CD14-positive monocyte (primary cell): ENCODE data around the gene VASN. TPM values are rescaled to one million over a fixed set of nuclear protein-coding genes. Genes with fewer than 3 reads are reported as not detected.
A peak's percentile ranks its signal among the peaks of the same experiment; 100 is the strongest.

Experiments used
- DNase-seq, 3 donors: peaks; one replicate each; pipeline ENCODE4 v3.0.0-alpha.2; 2011 to 2022
- H2AFZ ChIP-seq: 2 replicates; pipeline ENCODE4 v1.6.0; 2012; ENCODE audit warnings: mild to moderate bottlenecking, low read depth, low read length, inconsistent platforms; ENCODE audit not compliant: insufficient read depth, poor library complexity, severe bottlenecking
- H3K27ac ChIP-seq, 2 donors: 1 replicate in 1 of 2; 2 replicates in 1 of 2; pipeline ENCODE4 v1.5.1; 2012 to 2013; ENCODE audit warnings: low read length in 2 of 2, control low read depth in 1 of 2, inconsistent platforms in 1 of 2, low read depth in 1 of 2, mild to moderate bottlenecking in 1 of 2
- H3K27me3 ChIP-seq, 2 donors: one replicate each; pipeline versions ENCODE4 v1.6.0 to v1.6.1; 2011 to 2013; ENCODE audit warnings: low read length in 2 of 2; ENCODE audit not compliant: control insufficient read depth in 2 of 2, insufficient read depth in 2 of 2
- H3K36me3 ChIP-seq, 2 donors: replicated peaks in 1 of 2; 1 replicate in 1 of 2; 2 replicates in 1 of 2; pipeline versions ENCODE4 v1.5.1 to v1.6.1; 2012 to 2013; ENCODE audit warnings: low read length in 2 of 2, control low read depth in 1 of 2, inconsistent platforms in 1 of 2, mild to moderate bottlenecking in 1 of 2; ENCODE audit not compliant: insufficient read depth in 2 of 2, control insufficient read depth in 1 of 2
- H3K4me1 ChIP-seq, 2 donors: 1 replicate in 1 of 2; 2 replicates in 1 of 2; pipeline versions ENCODE4 v1.5.1 to v1.6.1; 2012 to 2013; ENCODE audit warnings: low read length in 2 of 2, control low read depth in 1 of 2, inconsistent platforms in 1 of 2, mild to moderate bottlenecking in 1 of 2, moderate library complexity in 1 of 2; ENCODE audit not compliant: insufficient read depth in 2 of 2, control insufficient read depth in 1 of 2
- H3K4me2 ChIP-seq: replicated peaks from 2 replicates; pipeline ENCODE3; 2012; ENCODE audit warnings: low read length, moderate library complexity, mild to moderate bottlenecking; ENCODE audit not compliant: poor library complexity, severe bottlenecking; ENCODE audit errors: extremely low read depth
- H3K4me3 ChIP-seq, 3 experiments: fragments of 200-600 bp in 1 of 3; sonication (generic) in 1 of 3; replicated peaks in 1 of 3; 1 replicate in 2 of 3; 2 replicates in 1 of 3; pipeline ENCODE4 v1.5.1; 2011 to 2013; ENCODE audit warnings: low read length in 3 of 3, mild to moderate bottlenecking in 3 of 3, control low read depth in 2 of 3, low read depth in 2 of 3, inconsistent platforms in 1 of 3, moderate library complexity in 1 of 3
- H3K79me2 ChIP-seq: 2 replicates; pipeline ENCODE4 v1.6.0; 2012; ENCODE audit warnings: mild to moderate bottlenecking, control low read depth, inconsistent platforms, low read length, moderate library complexity; ENCODE audit not compliant: insufficient read depth
- H3K9ac ChIP-seq: 2 replicates; pipeline ENCODE4 v1.6.0; 2017; ENCODE audit warnings: low read length, mild to moderate bottlenecking; ENCODE audit not compliant: insufficient read depth, poor library complexity, severe bottlenecking
- H3K9me3 ChIP-seq, 2 donors: replicated peaks in 1 of 2; 1 replicate in 1 of 2; 2 replicates in 1 of 2; pipeline versions ENCODE4 v1.5.1 to v1.6.1; 2012 to 2013; ENCODE audit warnings: low read length in 2 of 2, control low read depth in 1 of 2; ENCODE audit not compliant: control insufficient read depth in 1 of 2, insufficient read depth in 1 of 2
- H4K20me1 ChIP-seq: 2 replicates; pipeline ENCODE4 v1.6.0; 2012; ENCODE audit warnings: mild to moderate bottlenecking, low read length, control low read depth, moderate library complexity; ENCODE audit not compliant: insufficient read depth
- H3K27ac Mint-ChIP-seq, 7 donors: one replicate each; pipeline ENCODE4 v1.8.0; 2020; ENCODE audit warnings: mild to moderate bottlenecking in 7 of 7, mixed read lengths in 7 of 7, moderate library complexity in 6 of 7, inconsistent platforms in 2 of 7
- H3K27me3 Mint-ChIP-seq, 3 donors: one replicate each; pipeline ENCODE4 v1.8.0; 2021 to 2022; ENCODE audit warnings: low read depth in 3 of 3, mild to moderate bottlenecking in 3 of 3, mixed read lengths in 3 of 3, moderate library complexity in 3 of 3, inconsistent platforms in 1 of 3
- H3K36me3 Mint-ChIP-seq, 2 donors: one replicate each; pipeline ENCODE4 v1.8.0; 2020; ENCODE audit warnings: mixed read lengths in 2 of 2, inconsistent platforms in 1 of 2, mild to moderate bottlenecking in 1 of 2
- H3K4me1 Mint-ChIP-seq: one replicate; pipeline ENCODE4 v1.8.0; 2020; ENCODE audit warnings: mild to moderate bottlenecking, mixed read lengths
- H3K4me3 Mint-ChIP-seq, 2 donors: one replicate each; pipeline ENCODE4 v1.8.0; 2020; ENCODE audit warnings: mild to moderate bottlenecking in 2 of 2, mixed read lengths in 2 of 2, moderate library complexity in 1 of 2
- H3K9me3 Mint-ChIP-seq, 7 donors: one replicate each; pipeline ENCODE4 v1.8.0; 2020 to 2022; ENCODE audit warnings: mixed read lengths in 7 of 7, mild to moderate bottlenecking in 6 of 7, moderate library complexity in 6 of 7, inconsistent platforms in 2 of 7
- CTCF ChIP-seq: fragments of 200-600 bp; IDR thresholded peaks from one replicate; pipeline ENCODE4 v1.8.0; 2022; ENCODE audit warnings: antibody characterized with exemption, mild to moderate bottlenecking
- WGBS: methylation state at CpG from one replicate; pipeline ENCODE4 v1.1.5; 2013; ENCODE audit warnings: missing lambda C conversion rate; ENCODE audit not compliant: insufficient coverage; 5-methylcytosine and 5-hydroxymethylcytosine counted together
- intact Hi-C, 2 donors: fragments of 100-400 bp; cut with micrococcal nuclease; formaldehyde crosslinking; loops; one replicate each; pipeline versions ENCODE4 v1.15.0 to v1.15.1; 2023
- polyA plus RNA-seq, 3 donors: library from polyadenylated mRNA; depleted of rRNA in 1 of 3; unstranded in 2 of 3; stranded (reverse) in 1 of 3; fragments of 300-500 nt in 2 of 3; fragments of >200 nt in 1 of 3; fragmentation: Illumina TruSeq in 2 of 3; gene quantifications; 1 replicate in 2 of 3; 2 replicates in 1 of 3; pipeline ENCODE4 v1.2.3, GENCODE V29; 2012 to 2021

VASN gene
- polyA plus RNA-seq, 3 donors, result 0.03 TPM; not detected in 2

- Mint-ChIP-seq H3K9me3 (no peaks in the 10 kb centered on the region), H3K4me1 (peaks cover 24% of the 10 kb centered on the region), H3K27ac (peak overlapping the region in 1 of 7 donors; percentile 20), H3K27me3 (peaks cover 1 to 3% (median 2%) of the 10 kb centered on the region in 3 donors), H3K4me3 (no peak overlapping the region), H3K36me3 (peaks cover 18 to 49% of the 10 kb centered on the region in 2 donors)
- 91% methylated on average over 9 of the region's 14 CpGs for WGBS
- Histone ChIP-seq H4K20me1 (peaks cover 100% of the 10 kb centered on the region), H3K27ac (no peak overlapping the region), H3K4me3 (no peak overlapping the region), H3K4me2 (peak overlapping the region; percentile 78), H3K36me3 (peaks cover 31 to 46% of the 10 kb centered on the region in 2 donors), H2AFZ (no peak overlapping the region), H3K79me2 (peaks cover 20% of the 10 kb centered on the region), H3K9ac (no peak overlapping the region), H3K4me1 (peaks cover 14 to 27% of the 10 kb centered on the region in 2 donors), H3K9me3 (no peaks in the 10 kb centered on the region), H3K27me3 (no peaks in the 10 kb centered on the region)
- no peak for TF ChIP-seq CTCF
- no peak for DNase-seq
- intact Hi-C loops, result no loop called here
Observed at GRCh38 chr16:4370570-4371356, 885 bp upstream of the VASN start.

DNA sequence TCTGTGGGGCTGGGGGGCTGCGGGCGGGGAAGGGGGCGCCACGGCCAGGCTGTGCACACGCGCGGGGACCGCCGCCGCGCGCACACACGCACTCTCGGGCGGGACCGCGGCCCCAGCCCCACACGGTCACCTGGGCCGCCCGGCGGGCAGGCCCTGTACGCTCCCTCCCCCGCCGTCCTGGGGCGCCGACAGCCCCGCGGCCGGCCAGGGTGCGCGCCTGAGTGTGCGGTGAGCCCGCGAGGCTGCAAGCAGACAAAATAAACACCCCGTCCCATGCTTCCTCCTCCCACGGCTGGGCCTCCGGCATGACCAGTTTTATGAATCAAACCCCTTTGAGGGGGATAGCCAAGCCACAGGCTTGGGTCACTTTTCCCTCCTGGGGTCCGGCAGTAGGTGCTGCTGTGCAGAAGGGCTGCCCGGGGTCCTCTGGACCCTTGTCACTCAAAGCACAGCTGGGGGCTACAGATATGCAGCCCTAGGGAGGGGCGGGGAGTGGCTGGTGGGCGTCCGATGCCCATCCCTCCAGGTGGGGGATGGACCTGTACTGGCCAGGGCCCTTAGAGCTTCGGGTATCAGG is 441 bp downstream of the VASN start:
- Mint-ChIP-seq H3K9me3 (no peaks in the 10 kb centered on the region), H3K4me1 (peaks cover 25% of the 10 kb centered on the region), H3K27me3 (peaks cover 2 to 4% (median 3%) of the 10 kb centered on the region in 3 donors), H3K27ac (peak overlapping the region in 1 of 7 donors; percentile 13), H3K4me3 (peak overlapping the region; percentile 70 to 88), H3K36me3 (peaks cover 13 to 43% of the 10 kb centered on the region in 2 donors)
- 8% methylated on average over 41 of the region's 43 CpGs for WGBS
- H3K79me2 ChIP-seq, result peaks cover 20% of the 10 kb centered on the region
- H3K9me3 ChIP-seq, result no peaks in the 10 kb centered on the region
- TF ChIP-seq CTCF, result no peak
- H3K4me2 ChIP-seq, result peak overlapping the region; percentile 78
- peaks cover 14 to 27% of the 10 kb centered on the region in 2 donors for H3K4me1 ChIP-seq
- peaks cover 22 to 39% of the 10 kb centered on the region in 2 donors for H3K36me3 ChIP-seq
- H3K4me3 ChIP-seq, result peak overlapping the region in 1 of 3 experiments; percentile 57
- peak overlapping the region; percentile 56 for H3K9ac ChIP-seq
- no peaks in the 10 kb centered on the region for H3K27me3 ChIP-seq
- H2AFZ ChIP-seq, result no peak overlapping the region
- H4K20me1 ChIP-seq, result peaks cover 100% of the 10 kb centered on the region
- H3K27ac ChIP-seq, result no peak overlapping the region
- DNase-seq, result peak in 1 of 3 donors; percentile 16
- intact Hi-C loops, result no loop called here
